Activated CD8-positive, alpha-beta memory T cell treated with anti-CD3 and anti-CD28 coated beads, Interleukin-2, amount 50 U/mL, for 4 hours (primary cell): ENCODE measurements around the gene SMAP2.
A peak's percentile ranks its signal among the peaks of the same experiment; 100 is the strongest.

ENCODE experiments used
- DNase-seq: peaks from one replicate; pipeline ENCODE4 v3.0.0-alpha.2; 2020

SMAP2 gene

GRCh38 chr1:40391688-40392145, 18.2 kb downstream of the SMAP2 start:
- DNase-seq, result no peak

DNA sequence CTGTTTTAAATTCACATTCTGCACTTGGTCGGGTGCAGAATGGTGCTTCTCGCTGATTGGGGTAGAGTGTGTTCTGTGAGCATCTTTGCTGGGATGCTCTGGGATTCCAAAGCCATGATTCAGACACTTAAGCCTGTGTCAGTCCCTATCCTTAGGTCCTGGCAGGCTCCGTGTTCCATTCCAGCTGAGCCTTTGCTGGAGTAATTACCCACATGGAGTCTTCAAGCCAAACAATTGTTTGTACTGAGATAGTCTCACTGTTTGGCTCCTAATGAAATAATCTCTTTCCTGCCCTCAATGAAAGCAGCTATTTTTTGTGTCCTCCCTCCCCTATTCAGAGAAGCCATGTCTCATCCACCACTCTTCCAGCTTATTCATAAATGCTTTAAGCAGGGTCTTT, 18.7 kb downstream of the SMAP2 start:
- no peak for DNase-seq

- DNase-seq, result no peak
Observed at GRCh38 chr1:40393173-40393572, 19.6 kb downstream of the SMAP2 start.

DNA sequence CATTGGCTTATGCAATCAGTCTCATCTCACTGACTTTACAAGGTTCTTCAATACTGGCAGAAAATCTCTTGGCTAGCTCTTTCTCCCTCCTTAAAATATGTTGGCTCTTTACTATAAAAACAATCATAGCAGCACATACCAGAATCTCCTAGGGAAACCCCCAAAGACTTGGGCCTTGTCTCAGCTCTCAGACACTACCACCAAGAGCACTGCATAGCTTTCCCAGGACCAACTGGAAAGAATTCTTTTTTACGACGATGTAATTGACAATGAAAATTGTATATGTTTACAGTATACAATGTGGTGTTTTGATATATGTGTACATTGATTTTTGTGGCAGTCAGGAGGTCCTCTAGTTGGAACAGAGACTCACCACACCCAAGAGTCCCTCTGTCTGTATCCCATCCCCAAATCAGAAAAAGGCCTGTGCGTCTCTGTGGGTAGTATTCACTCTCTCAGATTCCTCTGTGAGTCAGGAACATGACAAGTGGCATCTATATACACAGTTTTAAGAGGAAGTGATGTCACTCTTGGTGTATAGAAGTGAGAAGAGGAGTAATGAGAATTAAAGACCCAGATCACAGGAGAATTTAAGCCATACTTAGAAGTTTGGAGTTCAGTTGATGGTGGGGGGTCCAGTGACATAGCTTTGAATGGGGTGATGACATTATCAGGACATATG, 21.1 kb downstream of the SMAP2 start:
- peak; percentile 36 for DNase-seq

DNA sequence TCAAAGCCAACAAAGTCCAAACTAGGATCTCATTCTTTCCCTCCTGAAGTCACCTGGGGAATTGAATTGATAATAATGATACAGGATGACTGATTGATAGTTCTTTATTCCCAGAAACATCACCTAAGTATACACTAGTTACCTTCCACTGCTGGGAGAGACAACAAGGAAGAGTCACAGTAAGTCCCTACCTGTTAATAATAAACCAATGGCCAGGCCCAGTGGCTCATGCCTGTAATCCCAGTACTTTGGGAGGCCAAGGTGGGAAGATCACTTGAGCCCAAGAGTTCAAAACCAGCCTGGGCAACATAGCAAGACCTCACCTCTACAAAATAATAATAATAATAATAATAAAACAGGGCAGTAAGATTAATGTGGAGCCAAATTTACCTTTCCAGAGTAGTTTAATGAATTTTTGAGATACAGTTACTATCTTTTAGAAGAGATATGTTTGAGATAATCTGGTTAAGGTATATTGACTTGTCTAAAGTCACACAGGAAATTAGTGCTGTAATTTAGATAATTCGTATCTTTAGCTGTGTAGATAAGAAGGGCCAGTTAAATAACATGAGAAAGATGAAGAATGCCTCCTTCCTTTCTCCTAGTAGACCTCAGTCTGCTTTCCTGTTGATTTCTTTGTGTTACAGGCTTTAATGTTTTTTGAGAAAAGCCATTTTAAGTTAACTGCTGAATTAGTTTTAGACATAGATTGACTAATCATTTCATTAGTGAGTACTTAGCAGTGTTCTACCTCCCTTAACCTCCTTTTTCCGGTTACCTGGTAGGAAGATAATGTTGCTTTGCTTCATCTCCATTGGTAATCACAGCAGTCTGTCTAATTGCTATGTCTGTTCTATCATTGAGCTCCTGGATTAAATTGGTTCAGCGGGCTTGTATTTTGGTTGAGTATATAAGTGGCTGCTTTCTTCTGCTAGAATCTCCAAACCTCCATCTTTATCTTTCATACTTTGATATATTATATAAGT, 22.0 kb downstream of the SMAP2 start:
- no peak for DNase-seq

- DNase-seq, result no peak
Observed at GRCh38 chr1:40396420-40396819, 22.9 kb downstream of the SMAP2 start.

- no peak for DNase-seq
Observed at GRCh38 chr1:40397258-40397657, 23.7 kb downstream of the SMAP2 start.

- DNase-seq, result no peak
Observed at GRCh38 chr1:40399984-40400704, 26.6 kb downstream of the SMAP2 start.

GRCh38 chr1:40401473-40402201, 28.1 kb downstream of the SMAP2 start:
- no peak for DNase-seq

- DNase-seq, result peak; percentile 43
Observed at GRCh38 chr1:40404670-40405462, 31.3 kb downstream of the SMAP2 start.

GRCh38 chr1:40405812-40406211, 32.3 kb downstream of the SMAP2 start:
- no peak for DNase-seq

- no peak for DNase-seq
Observed at GRCh38 chr1:40407453-40407852, 33.9 kb downstream of the SMAP2 start.

DNA sequence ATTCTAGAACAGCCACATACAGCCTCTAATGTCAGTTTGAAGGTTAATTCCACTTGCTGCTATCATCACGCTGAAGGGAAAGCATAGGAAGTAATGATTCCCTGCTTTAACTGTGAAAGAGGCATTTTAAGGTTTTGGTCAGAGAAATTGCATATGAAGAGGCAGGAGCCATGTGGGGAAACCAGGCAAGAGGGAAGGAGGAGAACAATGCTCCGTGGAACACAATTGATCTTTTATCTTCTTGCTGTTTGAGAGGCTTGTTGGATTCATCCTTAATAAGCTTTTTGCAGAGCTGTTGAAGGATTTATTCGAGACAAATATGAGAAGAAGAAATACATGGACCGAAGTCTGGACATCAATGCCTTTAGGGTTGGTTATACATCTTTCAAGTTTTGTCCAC, 35.9 kb downstream of the SMAP2 start:
- no peak for DNase-seq

DNA sequence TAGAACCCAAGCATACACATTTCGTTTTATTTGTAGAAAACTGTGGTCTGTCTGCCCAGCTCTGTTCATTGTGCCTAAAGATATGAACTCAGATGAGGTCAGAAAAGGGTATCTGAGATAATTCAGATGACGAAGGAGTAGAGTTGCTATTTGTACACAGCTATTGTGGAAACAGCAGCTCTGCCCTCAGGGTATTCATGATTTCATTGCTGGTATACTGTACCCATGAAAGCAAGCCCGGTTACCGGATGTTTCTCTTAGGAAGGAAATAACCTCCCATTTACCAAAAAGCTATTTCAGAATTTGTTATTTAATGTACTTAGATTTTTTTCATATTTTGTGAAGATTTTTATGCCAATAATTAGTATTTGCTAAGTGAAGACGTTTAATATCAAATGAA, 37.8 kb downstream of the SMAP2 start:
- DNase-seq, result no peak

DNA sequence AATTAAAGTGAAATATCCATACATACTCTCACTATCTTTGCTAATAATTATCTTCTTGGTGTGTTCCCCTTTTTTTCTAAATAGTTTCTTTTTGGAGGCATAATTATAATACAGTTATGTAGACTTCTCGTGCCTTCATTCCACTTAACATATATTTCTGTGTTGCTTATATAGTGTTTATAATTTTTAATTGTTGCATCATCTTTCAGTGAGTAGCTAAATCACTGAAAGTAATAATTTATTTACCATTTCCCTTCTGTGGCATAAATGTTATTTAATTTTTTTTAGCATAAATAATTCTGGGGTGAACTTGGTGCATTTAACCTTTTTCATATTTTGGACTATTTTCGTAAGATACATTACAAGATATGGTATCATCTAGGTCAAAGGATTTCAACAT, 38.3 kb downstream of the SMAP2 start:
- DNase-seq, result no peak

GRCh38 chr1:40413527-40414252, 40.2 kb downstream of the SMAP2 start:
- no peak for DNase-seq

GRCh38 chr1:40414331-40414730, 40.8 kb downstream of the SMAP2 start:
- DNase-seq, result no peak

DNA sequence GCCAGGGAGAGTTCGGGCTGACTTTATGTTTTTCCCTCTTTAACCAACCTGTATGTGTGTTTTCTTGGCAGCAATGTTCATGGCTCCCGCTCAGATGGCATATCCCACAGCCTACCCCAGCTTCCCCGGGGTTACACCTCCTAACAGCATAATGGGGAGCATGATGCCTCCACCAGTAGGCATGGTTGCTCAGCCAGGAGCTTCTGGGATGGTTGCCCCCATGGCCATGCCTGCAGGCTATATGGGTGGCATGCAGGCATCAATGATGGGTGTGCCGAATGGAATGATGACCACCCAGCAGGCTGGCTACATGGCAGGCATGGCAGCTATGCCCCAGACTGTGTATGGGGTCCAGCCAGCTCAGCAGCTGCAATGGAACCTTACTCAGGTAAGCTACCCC, 43.2 kb downstream of the SMAP2 start:
- no peak for DNase-seq

DNA sequence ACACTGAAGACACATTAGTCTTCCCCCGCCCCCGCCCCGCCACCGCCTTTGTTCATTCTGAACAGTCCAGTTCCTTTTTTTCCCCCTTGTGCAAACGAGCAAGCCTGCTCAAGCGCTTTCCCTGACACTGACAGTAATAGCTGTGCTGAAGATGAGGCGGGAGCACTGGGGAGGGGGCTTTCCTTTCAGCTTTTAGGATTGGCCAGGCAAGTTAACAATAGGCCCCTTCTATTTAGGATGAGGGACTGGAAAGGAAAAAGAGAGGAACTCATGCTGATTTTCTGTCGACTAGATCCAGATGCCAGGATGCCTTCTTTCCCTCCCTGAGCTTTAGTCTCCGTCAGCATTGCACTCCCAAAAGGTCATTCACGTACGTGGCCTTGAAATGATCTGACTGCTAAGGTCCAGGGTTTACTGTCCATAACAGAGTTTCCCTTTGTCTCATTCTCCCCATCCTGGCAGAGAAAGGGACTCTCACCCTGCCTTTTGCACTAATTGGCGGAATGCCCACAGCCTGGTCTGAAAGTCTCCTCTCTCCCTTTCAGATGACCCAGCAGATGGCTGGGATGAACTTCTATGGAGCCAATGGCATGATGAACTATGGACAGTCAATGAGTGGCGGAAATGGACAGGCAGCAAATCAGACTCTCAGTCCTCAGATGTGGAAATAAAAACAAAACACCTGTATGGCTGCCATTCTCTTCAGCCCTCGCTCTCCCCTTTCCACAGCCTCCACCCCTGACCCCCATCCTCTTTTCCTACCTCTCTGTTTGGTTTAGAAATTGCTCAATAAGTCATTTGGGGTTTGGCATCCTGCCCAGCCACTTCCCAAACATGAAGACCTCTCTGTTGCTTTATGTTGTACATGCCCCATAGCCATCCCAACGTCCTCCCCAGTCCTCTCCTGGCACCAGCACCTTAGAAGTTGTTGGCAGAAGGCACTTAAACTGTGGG, 48.2 kb downstream of the SMAP2 start:
- DNase-seq, result no peak
